SK-N-SH (cell line): ENCODE data around the gene IGF1R. TPM values are rescaled to one million over a fixed set of nuclear protein-coding genes. Genes with fewer than 3 reads are reported as not detected.

Experiments
- CTCF ChIA-PET: fragments of 300-600, 350-600 bp; formaldehyde crosslinking; extraction: SDS; loops from one replicate; lab custom pipeline; 2021; lab: Yijun Ruan, JAX
- POLR2A ChIA-PET: fragments of 350-600 bp; sonication (Branson Sonifier 250); formaldehyde crosslinking; extraction: SDS; loops from one replicate; lab custom pipeline; 2020; ENCODE audit warnings: antibody characterized with exemption, inconsistent platforms; lab: Yijun Ruan, JAX
- DNase-seq: peaks from one replicate; pipeline ENCODE4 v3.0.0; 2012
- H2AFZ ChIP-seq: fragments of 200-600 bp; sonication (generic); 2 replicates; pipeline ENCODE4 v1.8.1; 2016; ENCODE audit warnings: antibody characterized with exemption, mild to moderate bottlenecking, low read depth
- H3F3A ChIP-seq: fragments of 200-600 bp; sonication (generic); replicated peaks from 2 replicates; pipeline ENCODE3; 2016; ENCODE audit warnings: antibody characterized with exemption, mild to moderate bottlenecking; ENCODE audit not compliant: insufficient read depth
- H3K27ac ChIP-seq, 2 experiments: fragments of 200-500 bp in 1 of 2; fragments of 200-600 bp in 1 of 2; sonication (Bioruptor generic) in 1 of 2; sonication (generic), shearing (Covaris generic) in 1 of 2; 2 replicates each; pipeline versions ENCODE4 v1.5.1 to v1.6.1; 2014 to 2016; ENCODE audit warnings: low read depth in 2 of 2, inconsistent platforms in 1 of 2, low read length in 1 of 2, mild to moderate bottlenecking in 1 of 2, mixed read lengths in 1 of 2
- H3K27me3 ChIP-seq: fragments of 200-600 bp; sonication (generic), shearing (Covaris generic); 2 replicates; pipeline ENCODE4 v1.6.1; 2016; ENCODE audit warnings: mixed run types; ENCODE audit not compliant: insufficient read depth
- H3K36me3 ChIP-seq, 2 experiments: fragments of 200-500 bp in 1 of 2; fragments of 200-600 bp in 1 of 2; sonication (Bioruptor generic) in 1 of 2; sonication (generic) in 1 of 2; replicated peaks in 1 of 2; 2 replicates each; pipeline versions ENCODE3 to v1.5.1; 2014 to 2016; ENCODE audit warnings: low read length in 1 of 2, mild to moderate bottlenecking in 1 of 2; ENCODE audit not compliant: insufficient read depth in 2 of 2, control insufficient read depth in 1 of 2
- H3K4me1 ChIP-seq, 2 experiments: fragments of 200-500 bp in 1 of 2; fragments of 200-600 bp in 1 of 2; sonication (Bioruptor generic) in 1 of 2; sonication (generic), shearing (Covaris generic) in 1 of 2; 2 replicates each; pipeline versions ENCODE4 v1.5.1 to v1.6.1; 2014 to 2016; ENCODE audit warnings: low read depth in 1 of 2, low read length in 1 of 2, mixed run types in 1 of 2; ENCODE audit not compliant: insufficient read depth in 2 of 2, control insufficient read depth in 1 of 2
- H3K4me2 ChIP-seq: fragments of 200-600 bp; sonication (generic), shearing (Covaris generic); 2 replicates; pipeline ENCODE4 v1.6.1; 2017; ENCODE audit warnings: mixed run types
- H3K4me3 ChIP-seq, 2 experiments: fragments of 200-500 bp in 1 of 2; fragments of 200-600 bp in 1 of 2; sonication (Bioruptor generic) in 1 of 2; sonication (generic), shearing (Covaris generic) in 1 of 2; 2 replicates each; pipeline versions ENCODE4 v1.5.1 to v1.8.1; 2014 to 2016; ENCODE audit warnings: low read depth in 2 of 2, inconsistent platforms in 1 of 2, low read length in 1 of 2, mild to moderate bottlenecking in 1 of 2, mixed read lengths in 1 of 2, moderate library complexity in 1 of 2
- H3K79me2 ChIP-seq: fragments of 200-600 bp; sonication (generic); 2 replicates; pipeline ENCODE4 v1.8.1; 2017; ENCODE audit warnings: mild to moderate bottlenecking; ENCODE audit not compliant: insufficient read depth
- H3K9ac ChIP-seq: fragments of 200-600 bp; sonication (generic); 2 replicates; pipeline ENCODE4 v1.6.1; 2017; ENCODE audit warnings: mixed run types
- H3K9me2 ChIP-seq: fragments of 200-600 bp; sonication (generic); 2 replicates; pipeline ENCODE4 v1.6.1; 2017; ENCODE audit warnings: mixed run types
- H3K9me3 ChIP-seq: fragments of 200-600 bp; sonication (generic); 2 replicates; pipeline ENCODE4 v1.6.1; 2017; ENCODE audit warnings: mixed run types, mild to moderate bottlenecking, moderate library complexity
- H4K20me1 ChIP-seq: fragments of 200-600 bp; sonication (generic); 2 replicates; pipeline ENCODE4 v1.6.1; 2017; ENCODE audit warnings: mild to moderate bottlenecking, mixed run types; ENCODE audit not compliant: insufficient read depth
- CTCF ChIP-seq: fragments of 200-600 bp; sonication (generic); IDR thresholded peaks from 2 replicates; pipeline ENCODE4 v1.6.1; 2017; ENCODE audit warnings: antibody characterized with exemption, mild to moderate bottlenecking, moderate library complexity
- PBX3 ChIP-seq: IDR thresholded peaks from 2 replicates; pipeline ENCODE4; 2012
- RXRA ChIP-seq: IDR thresholded peaks from 2 replicates; pipeline ENCODE4 v1.4.0; 2012; ENCODE audit warnings: low read depth, mild to moderate bottlenecking, borderline replicate concordance
- WGBS: methylation state at CpG from one replicate; pipeline ENCODE4 v1.1.6; 2017; ENCODE audit warnings: low lambda C conversion rate; 5-methylcytosine and 5-hydroxymethylcytosine counted together
- polyA plus RNA-seq, 3 experiments: library from polyadenylated mRNA; depleted of rRNA; stranded (reverse); fragments of >200 nt; gene quantifications; 2 replicates each; pipeline ENCODE4 v1.2.3, GENCODE V29; 2012

IGF1R gene
- polyA plus RNA-seq, 1 of the 3 experiments (the other 2 are of a cell fraction), result 9.5 TPM

GRCh38 chr15:98804057-98804380 is 155.7 kb downstream of the IGF1R start:
- POLR2A ChIA-PET, result no interaction called here

GRCh38 chr15:98805434-98806274 is 157.3 kb downstream of the IGF1R start:
- Histone ChIP-seq H3K4me3 (no peak overlapping the region), H3K27me3 (no peaks in the 10 kb centered on the region), H3K27ac (no peak overlapping the region; a peak in 1 of 4 replicates), H3K36me3 (no peaks in the 10 kb centered on the region), H3F3A (peaks cover 5% of the 10 kb centered on the region), H3K9ac (no peak overlapping the region), H2AFZ (no peak overlapping the region), H3K79me2 (peaks cover 78% of the 10 kb centered on the region)
- DNase-seq, result peak; percentile 27
- CTCF ChIA-PET, result interaction anchor here (0.9 to 2.5 kb wide), 4 partner anchors 9 to 286 kb away, joined by 3 to 9 read pairs (median 4); no protein-coding TSS in a partner anchor
- POLR2A ChIA-PET, result no interaction called here
- no peak for TF ChIP-seq PBX3
- peak; percentile 21 for TF ChIP-seq CTCF
- TF ChIP-seq, all 33 proteins: peak for 1
- H3K9me3 ChIP-seq, result no peaks in the 10 kb centered on the region
- no peaks in the 10 kb centered on the region for H3K9me2 ChIP-seq
- 82% methylated on average over 11 of the region's 12 CpGs for WGBS
- H3K4me1 ChIP-seq, result peaks cover 11 to 23% of the 10 kb centered on the region in 2 experiments; a peak in 3 of 4 replicates
- H4K20me1 ChIP-seq, result peaks cover 16% of the 10 kb centered on the region
- H3K4me2 ChIP-seq, result no peak overlapping the region

More at GRCh38 chr15:98804057-98804380, 155.7 kb downstream of the IGF1R start:
- H3K27ac ChIP-seq, result no peak overlapping the region
- no peaks in the 10 kb centered on the region for H3K9me3 ChIP-seq
- TF ChIP-seq RXRA (no peak), CTCF (peak; percentile 28)
- H4K20me1 ChIP-seq, result peaks cover 20% of the 10 kb centered on the region
- H3K4me2 ChIP-seq, result no peak overlapping the region
- H3K36me3 ChIP-seq, result no peaks in the 10 kb centered on the region
- H3K9me2 ChIP-seq, result no peaks in the 10 kb centered on the region
- WGBS, result 96% methylated on average over 5 of the region's 5 CpGs
- H3K4me1 ChIP-seq, result peaks cover 25 to 37% of the 10 kb centered on the region in 2 experiments
- peaks cover 79% of the 10 kb centered on the region for H3K79me2 ChIP-seq
- H2AFZ ChIP-seq, result no peak overlapping the region
- no peak for DNase-seq
- no peak overlapping the region; a peak in 1 of 4 replicates for H3K4me3 ChIP-seq
- H3F3A ChIP-seq, result peaks cover 18% of the 10 kb centered on the region
- CTCF ChIA-PET, result interaction anchor here (1.0 to 2.4 kb wide), 6 partner anchors 12 to 156 kb away, joined by 3 to 9 read pairs (median 4); no protein-coding TSS in a partner anchor
- H3K27me3 ChIP-seq, result no peaks in the 10 kb centered on the region
- H3K9ac ChIP-seq, result no peak overlapping the region
